Immature natural killer cell (primary cell): ENCODE measurements around the gene GRAMD1B. TPM values are rescaled to one million over a fixed set of nuclear protein-coding genes. Genes with fewer than 3 reads are reported as not detected.
"Not testable (repeated sequence)": the region's sequence is repeated elsewhere in the genome, so short reads cannot be mapped to it uniquely, and the experiment has no call there.

Experiments
- DNase-seq, 3 donors: peaks; one replicate each; pipeline ENCODE4 v3.0.0; 2022; ENCODE audit warnings: mixed read lengths in 1 of 3
- H3K27ac Mint-ChIP-seq, 6 donors: one replicate each; pipeline ENCODE4 v1.8.0; 2020; ENCODE audit warnings: mixed read lengths in 6 of 6, mild to moderate bottlenecking in 5 of 6, inconsistent platforms in 4 of 6, moderate library complexity in 3 of 6
- H3K27me3 Mint-ChIP-seq, 3 donors: one replicate each; pipeline ENCODE4 v1.8.0; 2020 to 2021; ENCODE audit warnings: low read depth in 3 of 3, mild to moderate bottlenecking in 3 of 3, mixed read lengths in 3 of 3, moderate library complexity in 3 of 3, inconsistent platforms in 1 of 3
- H3K36me3 Mint-ChIP-seq, 3 donors: one replicate each; pipeline ENCODE4 v1.8.0; 2020; ENCODE audit warnings: mixed read lengths in 3 of 3, inconsistent platforms in 2 of 3, mild to moderate bottlenecking in 2 of 3
- H3K4me1 Mint-ChIP-seq, 2 donors: one replicate each; pipeline ENCODE4 v1.8.0; 2020; ENCODE audit warnings: inconsistent platforms in 2 of 2, mild to moderate bottlenecking in 2 of 2, mixed read lengths in 2 of 2, moderate library complexity in 1 of 2
- H3K4me3 Mint-ChIP-seq, 5 donors: one replicate each; pipeline ENCODE4 v1.8.0; 2020; ENCODE audit warnings: mild to moderate bottlenecking in 5 of 5, mixed read lengths in 5 of 5, inconsistent platforms in 3 of 5, moderate library complexity in 3 of 5
- H3K9me3 Mint-ChIP-seq, 6 donors: one replicate each; pipeline ENCODE4 v1.8.0; 2020; ENCODE audit warnings: mild to moderate bottlenecking in 6 of 6, mixed read lengths in 6 of 6, inconsistent platforms in 4 of 6, moderate library complexity in 3 of 6
- polyA plus RNA-seq, 3 donors: library from polyadenylated mRNA; unstranded; fragments of 300-500 nt; fragmentation: Illumina TruSeq; gene quantifications; one replicate each; pipeline ENCODE4 v1.2.3, GENCODE V29; 2021

The GRAMD1B gene
- polyA plus RNA-seq, 3 donors from 2014 or later, result 0.78 to 3.4 (median 1.5) TPM

GRCh38 chr11:123519797-123520193 lies 89.7 kb downstream of the GRAMD1B start:
- H3K4me3 Mint-ChIP-seq, result no peak overlapping the region
- peaks cover 0 to 4% (median 0%) of the 10 kb centered on the region in 6 donors for H3K9me3 Mint-ChIP-seq
- no peak overlapping the region for H3K27ac Mint-ChIP-seq
- DNase-seq, result no peak
- peaks cover 18 to 21% of the 10 kb centered on the region in 2 donors for H3K4me1 Mint-ChIP-seq
- no peaks in the 10 kb centered on the region for H3K36me3 Mint-ChIP-seq
- H3K27me3 Mint-ChIP-seq, result no peaks in the 10 kb centered on the region

DNA sequence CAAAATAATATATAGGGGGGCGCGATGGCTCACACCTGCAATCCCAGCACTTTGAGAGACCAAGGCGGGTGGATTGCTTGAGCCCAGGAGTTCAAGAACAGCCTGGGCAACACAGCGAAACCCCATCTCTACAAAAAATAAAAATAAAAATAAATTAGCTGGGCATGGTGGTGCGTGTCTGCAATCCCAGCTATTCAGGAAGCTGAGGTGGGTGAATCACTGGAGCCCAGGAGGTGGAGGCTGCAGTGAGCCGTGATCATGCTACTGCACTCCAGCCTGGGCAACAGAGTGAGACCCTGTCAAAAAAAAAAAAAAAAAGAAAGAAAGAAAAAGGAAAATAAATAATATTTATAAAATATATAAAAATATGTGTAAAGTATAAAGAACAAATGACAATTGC lies 90.4 kb downstream of the GRAMD1B start:
- not testable (repeated sequence) for H3K4me3 Mint-ChIP-seq, DNase-seq, H3K36me3 Mint-ChIP-seq, H3K27me3 Mint-ChIP-seq, H3K27ac Mint-ChIP-seq, H3K9me3 Mint-ChIP-seq
- peaks cover 18 to 21% of the 10 kb centered on the region in 2 donors for H3K4me1 Mint-ChIP-seq

DNA sequence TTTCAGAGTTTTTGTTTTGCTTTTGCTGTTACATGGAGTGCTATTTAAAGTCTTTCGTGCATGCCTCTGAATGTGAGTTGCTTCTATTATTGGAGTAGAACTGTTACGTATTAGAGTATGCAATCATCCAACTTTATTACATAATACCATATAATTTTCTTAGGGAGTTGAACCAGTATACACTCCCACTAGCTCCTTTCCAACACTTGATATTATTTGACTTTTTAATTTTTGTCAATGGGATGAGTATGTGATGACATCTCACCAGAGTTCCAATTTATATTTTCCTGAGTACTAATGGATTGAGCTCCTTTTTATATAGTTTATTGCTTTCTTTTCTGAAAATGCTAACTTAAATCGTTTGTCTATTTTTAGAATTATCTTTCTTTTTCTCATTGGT lies 90.9 kb downstream of the GRAMD1B start:
- Mint-ChIP-seq H3K9me3 (peaks cover 0 to 4% (median 0%) of the 10 kb centered on the region in 6 donors), H3K27ac (no peak overlapping the region), H3K4me3 (no peak overlapping the region), H3K36me3 (no peaks in the 10 kb centered on the region), H3K27me3 (no peaks in the 10 kb centered on the region), H3K4me1 (peaks cover 18 to 21% of the 10 kb centered on the region in 2 donors)
- no peak for DNase-seq

DNA sequence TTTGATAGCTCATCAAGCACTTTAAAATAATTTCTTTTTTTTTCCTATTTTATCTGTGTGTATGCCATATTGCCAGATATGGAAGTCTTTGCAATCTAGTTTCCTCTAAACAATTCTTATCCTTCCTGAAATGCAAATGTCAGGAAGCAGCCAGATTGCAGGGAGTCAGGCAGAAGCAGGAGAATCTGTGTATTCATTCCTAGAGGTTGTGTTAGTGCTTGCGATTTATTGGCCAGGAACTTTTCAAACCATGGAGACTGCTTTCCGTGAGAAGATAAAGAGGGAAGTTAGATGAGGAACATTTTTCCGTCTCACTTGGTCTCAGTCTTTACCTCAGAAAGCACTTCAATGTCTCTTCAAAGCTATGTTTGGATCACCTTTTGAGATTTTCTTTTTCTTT lies 91.9 kb downstream of the GRAMD1B start:
- H3K27ac Mint-ChIP-seq, result no peak overlapping the region
- no peaks in the 10 kb centered on the region for H3K27me3 Mint-ChIP-seq
- DNase-seq, result no peak
- H3K4me3 Mint-ChIP-seq, result no peak overlapping the region
- peaks cover 0 to 4% (median 0%) of the 10 kb centered on the region in 6 donors for H3K9me3 Mint-ChIP-seq
- no peaks in the 10 kb centered on the region for H3K36me3 Mint-ChIP-seq
- peaks cover 18 to 20% of the 10 kb centered on the region in 2 donors for H3K4me1 Mint-ChIP-seq

GRCh38 chr11:123523539-123523938 lies 93.5 kb downstream of the GRAMD1B start:
- DNase-seq, result no peak
- H3K27me3 Mint-ChIP-seq, result no peaks in the 10 kb centered on the region
- H3K9me3 Mint-ChIP-seq, result peaks cover 0 to 4% (median 0%) of the 10 kb centered on the region in 6 donors
- H3K4me1 Mint-ChIP-seq, result peaks cover 2 to 4% of the 10 kb centered on the region in 2 donors
- H3K4me3 Mint-ChIP-seq, result no peak overlapping the region
- no peak overlapping the region for H3K27ac Mint-ChIP-seq
- no peaks in the 10 kb centered on the region for H3K36me3 Mint-ChIP-seq

DNA sequence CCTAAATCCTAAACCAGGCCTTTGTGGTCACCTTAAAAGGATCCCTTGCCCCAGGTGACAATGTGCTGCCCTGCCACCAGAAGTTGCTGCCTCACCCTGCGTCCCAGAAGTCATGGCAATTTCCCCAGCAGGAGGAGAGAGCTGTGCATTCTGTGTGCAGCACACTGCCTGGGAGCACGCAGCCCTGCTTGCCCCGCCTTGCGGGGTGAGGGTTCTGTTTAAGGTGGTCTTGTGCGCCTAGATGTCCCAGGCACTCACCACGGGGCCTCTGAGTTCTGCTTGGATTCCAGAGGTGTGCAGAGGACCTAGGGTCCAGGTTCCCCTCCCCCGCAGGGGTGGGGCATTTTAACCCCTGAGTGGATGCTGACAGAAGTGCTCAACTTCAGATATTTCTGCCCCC lies 95.0 kb downstream of the GRAMD1B start:
- no peaks in the 10 kb centered on the region for H3K27me3 Mint-ChIP-seq
- no peaks in the 10 kb centered on the region for H3K36me3 Mint-ChIP-seq
- H3K27ac Mint-ChIP-seq, result no peak overlapping the region
- peaks cover 0 to 4% (median 0%) of the 10 kb centered on the region in 6 donors for H3K9me3 Mint-ChIP-seq
- DNase-seq, result no peak
- no peak overlapping the region for H3K4me3 Mint-ChIP-seq
- no peaks in the 10 kb centered on the region for H3K4me1 Mint-ChIP-seq

- Mint-ChIP-seq H3K36me3 (no peaks in the 10 kb centered on the region), H3K27ac (no peak overlapping the region), H3K9me3 (peaks cover 0 to 4% (median 0%) of the 10 kb centered on the region in 6 donors), H3K27me3 (no peaks in the 10 kb centered on the region), H3K4me3 (no peak overlapping the region), H3K4me1 (no peaks in the 10 kb centered on the region)
- no peak for DNase-seq
These were observed 95.4 kb downstream of the GRAMD1B start for GRCh38 chr11:123525511-123525918.

GRCh38 chr11:123526027-123526805 lies 96.1 kb downstream of the GRAMD1B start:
- Mint-ChIP-seq H3K36me3 (no peaks in the 10 kb centered on the region), H3K27me3 (peaks cover 0 to 1% (median 0%) of the 10 kb centered on the region in 3 donors), H3K27ac (no peak overlapping the region)

GRCh38 chr11:123526918-123527317 lies 96.8 kb downstream of the GRAMD1B start:
- no peak overlapping the region for H3K4me3 Mint-ChIP-seq
- H3K4me1 Mint-ChIP-seq, result peaks cover 0 to 4% of the 10 kb centered on the region in 2 donors
- H3K27ac Mint-ChIP-seq, result no peak overlapping the region
- peaks cover 0 to 3% (median 0%) of the 10 kb centered on the region in 3 donors for H3K27me3 Mint-ChIP-seq
- no peaks in the 10 kb centered on the region for H3K9me3 Mint-ChIP-seq
- no peaks in the 10 kb centered on the region for H3K36me3 Mint-ChIP-seq
- DNase-seq, result no peak

More at GRCh38 chr11:123526027-123526805, 96.1 kb downstream of the GRAMD1B start:
- no peaks in the 10 kb centered on the region for H3K9me3 Mint-ChIP-seq
- no peak for DNase-seq
- H3K4me1 Mint-ChIP-seq, result peaks cover 0 to under 1% of the 10 kb centered on the region in 2 donors
- H3K4me3 Mint-ChIP-seq, result no peak overlapping the region

GRCh38 chr11:123527526-123527925 lies 97.5 kb downstream of the GRAMD1B start:
- H3K36me3 Mint-ChIP-seq, result no peaks in the 10 kb centered on the region
- H3K4me1 Mint-ChIP-seq, result peaks cover 0 to 4% of the 10 kb centered on the region in 2 donors
- H3K27ac Mint-ChIP-seq, result no peak overlapping the region
- no peaks in the 10 kb centered on the region for H3K9me3 Mint-ChIP-seq
- DNase-seq, result no peak
- no peak overlapping the region for H3K4me3 Mint-ChIP-seq
- peaks cover 0 to 3% (median 0%) of the 10 kb centered on the region in 3 donors for H3K27me3 Mint-ChIP-seq

GRCh38 chr11:123527947-123528346 lies 97.9 kb downstream of the GRAMD1B start:
- Mint-ChIP-seq H3K36me3 (no peaks in the 10 kb centered on the region), H3K27me3 (peaks cover 0 to 3% (median 0%) of the 10 kb centered on the region in 3 donors), H3K4me1 (peaks cover 0 to 4% of the 10 kb centered on the region in 2 donors), H3K27ac (no peak overlapping the region), H3K4me3 (no peak overlapping the region), H3K9me3 (no peaks in the 10 kb centered on the region)
- DNase-seq, result no peak

DNA sequence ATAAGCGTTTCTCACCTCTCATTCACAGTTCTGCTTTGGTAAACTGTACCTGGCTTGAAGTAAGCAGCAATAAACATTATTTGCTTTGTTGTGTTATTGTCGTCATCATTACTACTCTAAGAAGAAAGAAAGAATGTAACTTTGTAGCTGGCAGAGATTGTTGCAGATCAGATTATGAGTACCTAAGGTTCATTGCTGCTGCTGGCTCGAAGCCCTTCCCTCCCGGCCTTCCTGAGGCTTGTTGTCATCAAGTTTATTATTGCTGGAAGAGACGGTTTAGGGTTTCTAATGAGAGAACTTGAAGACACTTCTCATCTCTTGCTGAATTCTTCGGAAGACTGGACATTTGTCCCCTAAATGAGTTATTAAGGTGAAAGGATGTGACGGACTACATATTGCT lies 101.3 kb downstream of the GRAMD1B start:
- H3K27ac Mint-ChIP-seq, result no peak overlapping the region
- peaks cover 0 to 3% (median 3%) of the 10 kb centered on the region in 3 donors for H3K27me3 Mint-ChIP-seq
- H3K9me3 Mint-ChIP-seq, result no peaks in the 10 kb centered on the region
- H3K4me1 Mint-ChIP-seq, result peaks cover 0 to 4% of the 10 kb centered on the region in 2 donors
- H3K4me3 Mint-ChIP-seq, result no peak overlapping the region
- DNase-seq, result no peak
- no peaks in the 10 kb centered on the region for H3K36me3 Mint-ChIP-seq

DNA sequence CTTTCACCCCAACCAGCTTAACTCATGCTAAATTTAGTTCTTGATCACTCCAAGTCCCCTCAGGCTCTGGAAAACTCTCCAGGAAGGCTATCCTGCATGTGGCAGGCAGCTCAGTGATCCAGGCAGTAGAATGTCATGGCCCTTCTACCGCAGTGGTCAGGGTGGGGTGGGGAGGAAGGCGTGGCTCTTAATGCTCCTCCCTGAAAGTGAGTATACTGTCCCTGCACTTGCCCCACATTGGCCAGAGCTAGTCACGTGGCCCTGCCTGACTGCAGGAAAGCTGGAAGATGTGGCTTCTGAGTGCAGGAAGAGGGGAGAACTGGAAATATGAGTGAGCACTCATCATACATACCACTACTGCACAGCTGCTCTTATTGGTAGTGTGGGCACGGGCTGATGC lies 102.1 kb downstream of the GRAMD1B start:
- DNase-seq, result no peak
- Mint-ChIP-seq H3K36me3 (no peaks in the 10 kb centered on the region), H3K4me3 (no peak overlapping the region), H3K9me3 (no peaks in the 10 kb centered on the region), H3K27ac (no peak overlapping the region), H3K27me3 (peaks cover 0 to 3% (median 3%) of the 10 kb centered on the region in 3 donors), H3K4me1 (peaks cover 0 to 4% of the 10 kb centered on the region in 2 donors)

DNA sequence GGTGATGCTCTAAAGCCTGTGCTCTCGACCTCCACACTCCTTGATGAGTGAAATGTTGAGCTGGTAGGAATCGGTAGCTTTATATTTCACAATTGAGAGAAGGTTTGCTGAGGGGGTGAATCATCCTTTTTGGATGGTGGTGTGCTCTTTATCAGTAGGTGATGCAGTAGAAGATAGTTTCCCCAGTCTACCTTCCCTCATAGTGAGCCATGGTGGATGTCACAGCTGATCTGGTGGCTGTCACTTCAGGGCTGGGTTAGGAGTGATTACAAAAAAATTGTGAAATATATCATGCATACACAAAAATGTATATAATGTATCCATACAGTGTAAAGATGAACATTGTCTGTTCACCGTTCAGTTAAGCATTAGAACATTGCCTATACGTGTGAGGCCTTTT lies 105.3 kb downstream of the GRAMD1B start:
- no peaks in the 10 kb centered on the region for H3K9me3 Mint-ChIP-seq
- no peak overlapping the region for H3K27ac Mint-ChIP-seq
- no peak for DNase-seq
- no peak overlapping the region for H3K4me3 Mint-ChIP-seq
- peaks cover 0 to 4% of the 10 kb centered on the region in 2 donors for H3K4me1 Mint-ChIP-seq
- H3K27me3 Mint-ChIP-seq, result peaks cover 0 to 3% (median 3%) of the 10 kb centered on the region in 3 donors
- no peaks in the 10 kb centered on the region for H3K36me3 Mint-ChIP-seq
